Esophagus (tissue), 2 donors: ENCODE measurements around the gene STK4. TPM values are rescaled to one million over a fixed set of nuclear protein-coding genes. Genes with fewer than 3 reads are reported as not detected.

ENCODE experiments used
- polyA plus RNA-seq, 2 donors: library from polyadenylated mRNA; stranded (reverse); fragments of 200-250 nt; gene quantifications; one replicate each; pipeline ENCODE4 v1.2.3, GENCODE V29; 2013
- donor health status: healthy with polysubstance abuse.
- donor health status: Bipolar disorder and iron deficiency.

Gene STK4
- polyA plus RNA-seq, 2 donors = 4.7 to 4.8 TPM

Other genes with a start within 250 kb of the STK4 start
- under 1 TPM; 0.12 to 0.76 TPM for gene KCNK15, start 220.6 kb upstream of the STK4 start, polyA plus RNA-seq
- gene RIMS4, start 156.0 kb upstream of the STK4 start, polyA plus RNA-seq = under 1 TPM; 0.04 to 0.05 TPM
- gene YWHAB, start 80.8 kb upstream of the STK4 start, polyA plus RNA-seq = 100 to 1,000 TPM in 1 of 2 donors, 10 to 100 TPM in 1; 53.4 to 112 TPM
- gene PABPC1L, start 56.5 kb upstream of the STK4 start, polyA plus RNA-seq = 10 to 100 TPM; 12.1 to 31.6 TPM
- gene TOMM34, start 6.1 kb upstream of the STK4 start, polyA plus RNA-seq = 10 to 100 TPM in 1 of 2 donors, 1 to 10 TPM in 1; 6.4 to 18.5 TPM
- gene KCNS1, start 134.6 kb downstream of the STK4 start, polyA plus RNA-seq = under 1 TPM; 0.04 to 0.15 TPM
- 1 to 10 TPM; 4.5 to 6.4 TPM for gene WFDC5, start 148.7 kb downstream of the STK4 start, polyA plus RNA-seq
- 1 to 10 TPM; 2.2 to 4.3 TPM for gene WFDC12, start 158.0 kb downstream of the STK4 start, polyA plus RNA-seq
- gene PI3, start 208.4 kb downstream of the STK4 start, polyA plus RNA-seq = 1,000 to 10,000 TPM in 1 of 2 donors, 100 to 1,000 TPM in 1; 430 to 2,639 TPM
- gene SEMG1, start 240.5 kb downstream of the STK4 start, polyA plus RNA-seq = not detected